Measurements from ENCODE around the gene ZBTB1. TPM values are rescaled to one million over a fixed set of nuclear protein-coding genes. Genes with fewer than 3 reads are reported as not detected.
A peak's percentile ranks its signal among the peaks of the same experiment; 100 is the strongest.

ZBTB1 gene, protein sequence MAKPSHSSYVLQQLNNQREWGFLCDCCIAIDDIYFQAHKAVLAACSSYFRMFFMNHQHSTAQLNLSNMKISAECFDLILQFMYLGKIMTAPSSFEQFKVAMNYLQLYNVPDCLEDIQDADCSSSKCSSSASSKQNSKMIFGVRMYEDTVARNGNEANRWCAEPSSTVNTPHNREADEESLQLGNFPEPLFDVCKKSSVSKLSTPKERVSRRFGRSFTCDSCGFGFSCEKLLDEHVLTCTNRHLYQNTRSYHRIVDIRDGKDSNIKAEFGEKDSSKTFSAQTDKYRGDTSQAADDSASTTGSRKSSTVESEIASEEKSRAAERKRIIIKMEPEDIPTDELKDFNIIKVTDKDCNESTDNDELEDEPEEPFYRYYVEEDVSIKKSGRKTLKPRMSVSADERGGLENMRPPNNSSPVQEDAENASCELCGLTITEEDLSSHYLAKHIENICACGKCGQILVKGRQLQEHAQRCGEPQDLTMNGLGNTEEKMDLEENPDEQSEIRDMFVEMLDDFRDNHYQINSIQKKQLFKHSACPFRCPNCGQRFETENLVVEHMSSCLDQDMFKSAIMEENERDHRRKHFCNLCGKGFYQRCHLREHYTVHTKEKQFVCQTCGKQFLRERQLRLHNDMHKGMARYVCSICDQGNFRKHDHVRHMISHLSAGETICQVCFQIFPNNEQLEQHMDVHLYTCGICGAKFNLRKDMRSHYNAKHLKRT
- total RNA-seq = 100 to 1,000 TPM; 146 to 166 (median 151) TPM
- total RNA-seq (2013) = 122 TPM

DNA sequence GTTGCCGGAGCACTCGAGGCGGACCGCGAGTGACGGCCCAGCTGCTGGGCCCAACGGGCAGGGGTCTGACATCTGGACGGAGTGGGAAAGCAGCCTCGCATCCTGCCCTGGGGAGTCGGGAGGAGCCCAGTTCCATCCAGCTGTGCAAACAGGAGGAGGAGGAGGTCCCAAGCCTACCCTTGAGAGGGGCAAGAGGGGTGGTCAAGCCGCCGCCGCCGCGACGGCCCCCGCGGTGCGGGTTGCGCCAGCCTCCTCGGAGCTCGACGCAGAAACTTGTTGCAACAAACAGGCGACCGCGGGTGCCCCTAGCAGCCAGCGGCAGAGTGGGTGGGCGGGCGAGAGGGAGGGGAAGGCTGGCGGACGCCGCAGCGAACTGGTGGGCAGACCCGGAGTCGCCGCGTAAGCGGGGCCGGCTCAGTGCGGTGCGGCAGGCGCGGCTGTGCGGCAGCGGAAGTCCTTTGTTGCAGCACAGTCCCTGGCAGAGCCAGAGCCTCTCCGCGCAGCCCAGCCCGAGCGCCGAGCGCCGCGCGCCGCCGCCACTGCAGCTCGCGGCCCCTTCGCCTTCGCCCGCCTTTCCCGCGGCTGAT lies at the start of gene ZBTB1:
Gene ZBTB1, plus strand, starts transcription at position 461 of the 587 bp plus-strand sequence. CDS start 16,735 bp downstream, outside the sequence.
- intact Hi-C loops (cut with micrococcal nuclease) = loop anchor here (5.0 to 10.0 kb wide), 3 partner anchors 37 to 200 kb away; partner anchors contain the start of genes AKAP5, MTHFD1 and PLEKHG3
- WGBS (ENCODE audit: insufficient coverage) = under 1% methylated on average over 63 of the region's 63 CpGs
- DNase-seq (peak; percentile 86 to 92), ATAC-seq (peak; percentile 39 to 66 (median 53))
- Histone ChIP-seq H3K27me3 (ENCODE audit: control insufficient read depth, insufficient read depth, low read length) (no peaks in the 10 kb centered on the region), H3K27ac (ENCODE audit: low read length) (peak within 1 kb of the TSS; percentile 100), H3K36me3 (ENCODE audit: control insufficient read depth, insufficient read depth, low read length) (no peaks in the 10 kb centered on the region), H3K4me1 (ENCODE audit: control insufficient read depth, insufficient read depth, low read length) (peaks cover 48% of the 10 kb centered on the region), H3K9me3 (ENCODE audit: control insufficient read depth, insufficient read depth, low read length) (no peaks in the 10 kb centered on the region), H3K4me3 (ENCODE audit: low read length) (peak within 1 kb of the TSS; percentile 99)
- no peaks in the 10 kb centered on the region for H3K36me3 Mint-ChIP-seq
- peak within 1 kb of the TSS; percentile 99 for H3K27ac Mint-ChIP-seq
- TF ChIP-seq, protein P1, sequence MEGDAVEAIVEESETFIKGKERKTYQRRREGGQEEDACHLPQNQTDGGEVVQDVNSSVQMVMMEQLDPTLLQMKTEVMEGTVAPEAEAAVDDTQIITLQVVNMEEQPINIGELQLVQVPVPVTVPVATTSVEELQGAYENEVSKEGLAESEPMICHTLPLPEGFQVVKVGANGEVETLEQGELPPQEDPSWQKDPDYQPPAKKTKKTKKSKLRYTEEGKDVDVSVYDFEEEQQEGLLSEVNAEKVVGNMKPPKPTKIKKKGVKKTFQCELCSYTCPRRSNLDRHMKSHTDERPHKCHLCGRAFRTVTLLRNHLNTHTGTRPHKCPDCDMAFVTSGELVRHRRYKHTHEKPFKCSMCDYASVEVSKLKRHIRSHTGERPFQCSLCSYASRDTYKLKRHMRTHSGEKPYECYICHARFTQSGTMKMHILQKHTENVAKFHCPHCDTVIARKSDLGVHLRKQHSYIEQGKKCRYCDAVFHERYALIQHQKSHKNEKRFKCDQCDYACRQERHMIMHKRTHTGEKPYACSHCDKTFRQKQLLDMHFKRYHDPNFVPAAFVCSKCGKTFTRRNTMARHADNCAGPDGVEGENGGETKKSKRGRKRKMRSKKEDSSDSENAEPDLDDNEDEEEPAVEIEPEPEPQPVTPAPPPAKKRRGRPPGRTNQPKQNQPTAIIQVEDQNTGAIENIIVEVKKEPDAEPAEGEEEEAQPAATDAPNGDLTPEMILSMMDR (IDR thresholded peaks at IDR 0.05) = no peak
- no peaks in the 10 kb centered on the region for H3K9me3 Mint-ChIP-seq
- H3K4me3 Mint-ChIP-seq = peak within 1 kb of the TSS; percentile 98
- H3K4me1 Mint-ChIP-seq = peaks cover 72 to 81% of the 10 kb centered on the region in 2 donors
- no peaks in the 10 kb centered on the region for H3K27me3 Mint-ChIP-seq (ENCODE audit: low read depth in 2 of 2)

DNA sequence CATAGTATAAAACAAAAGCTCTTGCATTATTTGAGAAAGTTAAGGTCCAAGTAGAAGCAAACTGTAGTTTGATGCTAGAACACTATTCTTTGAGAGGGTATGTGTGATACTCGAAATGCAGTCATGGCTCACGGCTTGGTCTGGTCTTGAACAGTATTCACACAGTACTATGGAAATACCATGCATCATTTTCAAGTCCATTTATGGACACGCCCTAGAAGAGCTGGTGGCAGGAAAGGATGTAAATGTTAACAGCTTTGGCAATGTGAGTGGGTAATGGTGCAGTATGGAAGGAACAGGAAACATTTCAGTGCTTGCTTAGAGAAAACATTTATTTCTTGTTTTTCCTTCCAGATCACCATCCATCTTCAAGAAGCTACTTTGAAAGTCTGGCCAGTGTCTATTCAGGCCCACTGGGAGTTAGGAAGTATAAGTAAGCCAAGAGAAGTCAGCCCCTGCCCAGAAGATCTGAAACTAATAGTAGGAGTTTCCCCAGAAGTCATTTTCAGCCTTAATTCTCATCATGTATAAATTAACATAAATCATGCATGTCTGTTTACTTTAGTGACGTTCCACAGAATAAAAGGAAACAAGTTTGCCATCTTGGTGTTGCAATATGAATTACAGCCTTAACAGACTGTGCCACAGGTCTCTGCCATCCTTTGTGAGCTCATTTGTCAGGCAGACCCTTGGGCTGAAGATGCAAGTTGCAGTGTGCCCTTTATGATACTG lies 45.0 kb upstream of the ZBTB1 start:
- peak overlapping the region; percentile 6 to 51 for H3K27ac Mint-ChIP-seq
- Histone ChIP-seq H3K27me3 (ENCODE audit: control insufficient read depth, insufficient read depth, low read length) (no peaks in the 10 kb centered on the region), H3K27ac (ENCODE audit: low read length) (no peak overlapping the region), H3K9me3 (ENCODE audit: control insufficient read depth, insufficient read depth, low read length) (no peaks in the 10 kb centered on the region), H3K36me3 (ENCODE audit: control insufficient read depth, insufficient read depth, low read length) (peaks cover 2% of the 10 kb centered on the region), H3K4me3 (ENCODE audit: low read length) (no peak overlapping the region), H3K4me1 (ENCODE audit: control insufficient read depth, insufficient read depth, low read length) (peaks cover 10% of the 10 kb centered on the region)
- no peaks in the 10 kb centered on the region for H3K27me3 Mint-ChIP-seq (ENCODE audit: low read depth in 2 of 2)
- ATAC-seq = peak in 1 of 3 donors; percentile 60
- DNase-seq = no peak
- no peak overlapping the region for H3K4me3 Mint-ChIP-seq
- TF ChIP-seq, protein P1 (IDR thresholded peaks at IDR 0.05) = no peak
- peaks cover 5 to 26% of the 10 kb centered on the region in 2 donors for H3K4me1 Mint-ChIP-seq
- intact Hi-C loops (cut with micrococcal nuclease) = no loop called here
- H3K36me3 Mint-ChIP-seq = no peaks in the 10 kb centered on the region
- no peaks in the 10 kb centered on the region for H3K9me3 Mint-ChIP-seq
- WGBS (ENCODE audit: insufficient coverage) = 84% methylated on average over 4 of the region's 4 CpGs

DNA sequence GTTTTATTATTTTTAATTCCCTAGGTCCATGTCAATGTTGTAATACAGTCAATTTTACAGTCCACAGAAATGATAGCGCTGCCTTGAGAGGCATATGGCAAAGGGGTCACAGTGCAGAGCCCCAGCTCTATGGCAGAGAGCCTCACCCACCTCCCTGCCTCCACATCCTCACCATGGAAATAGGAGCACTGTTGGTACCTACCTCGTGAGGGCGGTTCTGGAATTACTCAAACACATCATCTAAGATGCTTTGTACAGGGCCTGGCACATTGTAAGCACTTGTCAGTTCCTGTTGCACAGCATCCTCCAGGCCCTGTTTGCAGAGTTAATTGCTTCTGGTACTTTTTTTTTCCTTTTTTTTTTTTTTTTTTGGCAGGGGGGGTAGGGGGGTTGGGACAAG lies 43.3 kb upstream of the ZBTB1 start:
- H3K36me3 Mint-ChIP-seq = no peaks in the 10 kb centered on the region
- no peaks in the 10 kb centered on the region for H3K9me3 Mint-ChIP-seq

More for the DNA sequence above, 43.3 kb upstream of the ZBTB1 start:
- DNase-seq (no peak), ATAC-seq (no peak)
- Mint-ChIP-seq H3K27ac (no peak overlapping the region), H3K4me1 (peaks cover 15 to 32% of the 10 kb centered on the region in 2 donors), H3K4me3 (no peak overlapping the region), H3K27me3 (ENCODE audit: low read depth in 2 of 2) (no peaks in the 10 kb centered on the region)
- TF ChIP-seq, protein P1 (IDR thresholded peaks at IDR 0.05) = no peak
- Histone ChIP-seq H3K4me1 (ENCODE audit: control insufficient read depth, insufficient read depth, low read length) (peaks cover 18% of the 10 kb centered on the region), H3K27ac (ENCODE audit: low read length) (no peak overlapping the region), H3K4me3 (ENCODE audit: low read length) (no peak overlapping the region), H3K27me3 (ENCODE audit: control insufficient read depth, insufficient read depth, low read length) (no peaks in the 10 kb centered on the region), H3K36me3 (ENCODE audit: control insufficient read depth, insufficient read depth, low read length) (no peaks in the 10 kb centered on the region), H3K9me3 (ENCODE audit: control insufficient read depth, insufficient read depth, low read length) (no peaks in the 10 kb centered on the region)
- intact Hi-C loops (cut with micrococcal nuclease) = no loop called here
- 95% methylated on average over 3 of the region's 3 CpGs for WGBS (ENCODE audit: insufficient coverage)
